Activated CD4-positive, CD25-positive, alpha-beta regulatory T cell treated with anti-CD3 and anti-CD28 coated beads, Interleukin-2, amount 50 U/mL, for 24 hours (primary cell): ENCODE results near the gene PA2G4.

Experiments used
- ATAC-seq, 2 donors: fragments of 150-1000 bp; cut with Tn5 transposase; one replicate each; pipeline ENCODE4 v1.10.0; 2021; ENCODE audit warnings: mild to moderate bottlenecking in 1 of 2, moderate library complexity in 1 of 2

Gene PA2G4

GRCh38 chr12:56127485-56127887 lies 23.1 kb downstream of the PA2G4 start:
- no peak for ATAC-seq

- ATAC-seq = peak; percentile 95 to 97
Measured at GRCh38 chr12:56127888-56128669, 23.7 kb downstream of the PA2G4 start, which contains the start of gene ESYT1. TSS of gene ESYT1 (plus strand) at chr12:56128267. CDS start at chr12:56128320, 53 bp downstream.

GRCh38 chr12:56128670-56129205 lies 24.4 kb downstream of the PA2G4 start:
- ATAC-seq = no peak

- ATAC-seq = peak; percentile 2 to 6
Measured at GRCh38 chr12:56129206-56129941, 25.0 kb downstream of the PA2G4 start.

GRCh38 chr12:56129942-56130495 lies 25.7 kb downstream of the PA2G4 start:
- no peak for ATAC-seq

GRCh38 chr12:56130876-56131275 lies 26.5 kb downstream of the PA2G4 start:
- no peak for ATAC-seq

GRCh38 chr12:56134897-56135296 lies 30.5 kb downstream of the PA2G4 start:
- peak; percentile 51 to 57 for ATAC-seq

GRCh38 chr12:56137853-56138571 lies 33.7 kb downstream of the PA2G4 start:
- ATAC-seq = no peak

- ATAC-seq = no peak
Measured at GRCh38 chr12:56141946-56142784, 37.8 kb downstream of the PA2G4 start.

GRCh38 chr12:56143217-56143616 lies 38.9 kb downstream of the PA2G4 start:
- peak; percentile 53 to 74 for ATAC-seq

- ATAC-seq = no peak
Measured at GRCh38 chr12:56143870-56144269, 39.5 kb downstream of the PA2G4 start.

- no peak for ATAC-seq
Measured at GRCh38 chr12:56145217-56145616, 40.9 kb downstream of the PA2G4 start.

- ATAC-seq = no peak
Measured at GRCh38 chr12:56146492-56147460, 42.4 kb downstream of the PA2G4 start.

- ATAC-seq = no peak
Measured at GRCh38 chr12:56150563-56150962, 46.2 kb downstream of the PA2G4 start.

- peak; percentile 74 to 77 for ATAC-seq
Measured at GRCh38 chr12:56151672-56152131, 47.3 kb downstream of the PA2G4 start.

GRCh38 chr12:56152132-56152755 lies 47.9 kb downstream of the PA2G4 start, which contains the start of gene MYL6B:
TSS of gene MYL6B (plus strand) at chr12:56152587. CDS start at chr12:56153919, 1,332 bp downstream.
- ATAC-seq = peak; percentile 93 to 96

GRCh38 chr12:56152756-56153677 lies 48.7 kb downstream of the PA2G4 start:
- ATAC-seq = no peak

- ATAC-seq = no peak
Measured at GRCh38 chr12:56153678-56154065, 49.3 kb downstream of the PA2G4 start.
